Putamen (tissue), 1 donor: Measurements from ENCODE around the gene PXMP2.
"Not testable (repeated sequence)": the region's sequence is repeated elsewhere in the genome, so short reads cannot be mapped to it uniquely, and the experiment has no call there.

Experiments used
- DNase-seq: peaks from one replicate; pipeline ENCODE4 v3.0.0-alpha.2; 2016; ENCODE audit warnings: low spot score

Gene PXMP2

GRCh38 chr12:132753670-132754069 lies 66.3 kb downstream of the PXMP2 start:
- DNase-seq = not testable (repeated sequence)

GRCh38 chr12:132754160-132754932 lies 67.0 kb downstream of the PXMP2 start:
- DNase-seq = no peak
